WTC11 (cell line): Measurements from ENCODE around the gene NDUFA11.

ENCODE experiments used
- CTCF ChIP-seq: fragments of 200-600 bp; IDR thresholded peaks from 2 replicates; pipeline ENCODE4 v1.8.0; 2022; ENCODE audit warnings: antibody characterized with exemption
- E2F4 ChIP-seq: sonication (generic); formaldehyde crosslinking; IDR thresholded peaks from 2 replicates; pipeline ENCODE4 v1.8.1; 2022; ENCODE audit warnings: low read depth, mild to moderate bottlenecking, moderate library complexity, missing genetic modification reagents, borderline replicate concordance
- JUN ChIP-seq: sonication (generic); formaldehyde crosslinking; IDR thresholded peaks from 2 replicates; pipeline ENCODE4 v1.8.0; 2023; ENCODE audit warnings: mild to moderate bottlenecking, missing genetic modification reagents
- MYBL2 ChIP-seq: sonication (generic); formaldehyde crosslinking; IDR thresholded peaks from 2 replicates; pipeline ENCODE4 v1.8.1; 2023; ENCODE audit warnings: mild to moderate bottlenecking, moderate library complexity, missing genetic modification reagents
- NFE2L1 ChIP-seq: sonication (generic); formaldehyde crosslinking; IDR thresholded peaks from 2 replicates; pipeline ENCODE4 v1.8.1; 2023; ENCODE audit warnings: missing genetic modification reagents
- USF2 ChIP-seq: sonication (generic); formaldehyde crosslinking; IDR thresholded peaks from 2 replicates; pipeline ENCODE4 v1.8.1; 2023; ENCODE audit warnings: mild to moderate bottlenecking, missing genetic modification reagents, moderate library complexity
- ZNF232 ChIP-seq: sonication (generic); formaldehyde crosslinking; IDR thresholded peaks from 2 replicates; pipeline ENCODE4 v1.8.0; 2022; ENCODE audit warnings: mild to moderate bottlenecking, missing genetic modification reagents
- ZNF423 ChIP-seq: fragments of 250-450 bp; sonication (Bioruptor Pico); IDR thresholded peaks from 2 replicates; pipeline ENCODE4 v2.1.2; 2022; ENCODE audit warnings: mild to moderate bottlenecking, moderate library complexity

GRCh38 chr19:5893907-5894703 lies 9.5 kb downstream of the NDUFA11 start:
- TF ChIP-seq CTCF (no peak), ZNF423 (CRISPR knock-in tag) (no peak), NFE2L1 (no peak), JUN (CRISPR knock-in tag) (no peak), MYBL2 (CRISPR knock-in tag) (no peak), USF2 (CRISPR knock-in tag) (no peak), ZNF232 (no peak), E2F4 (CRISPR knock-in tag) (no peak)
